Caco-2 (cell line): ENCODE measurements around the gene PYGL. TPM values are rescaled to one million over a fixed set of nuclear protein-coding genes. Genes with fewer than 3 reads are reported as not detected.

Source experiments
- BruUV-seq: library from RNA; stranded (reverse); fragments of 400-500 nt; replicated peaks from 2 replicates; lab custom pipeline; 2021; lab: Mats Ljungman, UMichigan
- CTCF ChIA-PET: fragments of 300-600 bp; sonication (Branson Sonifier 250); formaldehyde crosslinking; loops from one replicate; lab custom pipeline; 2022; ENCODE audit warnings: antibody characterized with exemption; lab: Charles Lee
- POLR2A ChIA-PET: fragments of 300-600 bp; sonication (Branson Sonifier 250); formaldehyde crosslinking; loops from one replicate; lab custom pipeline; 2022; ENCODE audit warnings: antibody characterized with exemption; lab: Charles Lee
- DNase-seq, 2 experiments: peaks; one replicate each; pipeline versions ENCODE4 v3.0.0 to v3.0.0-alpha.2; 2020 to 2022
- H3K27me3 ChIP-seq: replicated peaks from 2 replicates; pipeline ENCODE4 v1.6.0; 2011; ENCODE audit warnings: low read length; ENCODE audit not compliant: control insufficient read depth, insufficient read depth
- H3K36me3 ChIP-seq: 2 replicates; pipeline ENCODE4 v1.5.1; 2011; ENCODE audit warnings: low read length; ENCODE audit not compliant: control insufficient read depth, insufficient read depth
- H3K4me1 ChIP-seq: fragments of 250-450 bp; sonication (Bioruptor Pico); 2 replicates; pipeline ENCODE4 v1.5.1; 2020; ENCODE audit warnings: mild to moderate bottlenecking
- H3K4me3 ChIP-seq: 2 replicates; pipeline ENCODE4 v1.5.1; 2011; ENCODE audit warnings: low read depth, mild to moderate bottlenecking, control low read depth, low read length
- H3K9me3 ChIP-seq: fragments of 250-450 bp; sonication (Bioruptor Pico); 2 replicates; pipeline ENCODE4 v1.5.1; 2020; ENCODE audit warnings: mild to moderate bottlenecking, moderate library complexity
- H3K27ac Mint-ChIP-seq: one replicate; pipeline ENCODE4 v1.8.0; 2022; ENCODE audit warnings: mixed read lengths; ENCODE audit not compliant: unreplicated experiment
- H3K27me3 Mint-ChIP-seq: one replicate; pipeline ENCODE4 v1.8.0; 2022; ENCODE audit warnings: mixed read lengths; ENCODE audit not compliant: insufficient read depth, unreplicated experiment
- H3K36me3 Mint-ChIP-seq: one replicate; pipeline ENCODE4 v1.8.0; 2022; ENCODE audit warnings: mild to moderate bottlenecking, mixed read lengths; ENCODE audit not compliant: insufficient read depth, unreplicated experiment
- H3K4me1 Mint-ChIP-seq: one replicate; pipeline ENCODE4 v1.8.0; 2022; ENCODE audit warnings: low read depth, mixed read lengths; ENCODE audit not compliant: unreplicated experiment
- H3K4me3 Mint-ChIP-seq: one replicate; pipeline ENCODE4 v1.8.0; 2022; ENCODE audit warnings: mild to moderate bottlenecking, moderate library complexity, mixed read lengths; ENCODE audit not compliant: unreplicated experiment
- H3K9me3 Mint-ChIP-seq: one replicate; pipeline ENCODE4 v1.8.0; 2022; ENCODE audit warnings: mixed read lengths; ENCODE audit not compliant: unreplicated experiment
- intact Hi-C: fragments of 100-400 bp; cut with micrococcal nuclease; formaldehyde crosslinking; loops from one replicate; pipeline ENCODE4 v1.10.0; 2022; ENCODE audit not compliant: unreplicated experiment
- total RNA-seq: library from RNA; stranded (reverse); gene quantifications from 2 replicates; pipeline ENCODE4 v1.2.3, GENCODE V29; 2022
- TF ChIP-seq, protein P1 (sequence below), 2 experiments: fragments of 200-600 bp in 1 of 2; IDR thresholded peaks; 1 replicate in 1 of 2; 2 replicates in 1 of 2; pipeline versions ENCODE4 v1.5.1 to v1.8.0; 2011 to 2022; ENCODE audit warnings: antibody characterized with exemption in 1 of 2, control low read depth in 1 of 2, inconsistent platforms in 1 of 2, low read depth in 1 of 2, low read length in 1 of 2, mild to moderate bottlenecking in 1 of 2, moderate library complexity in 1 of 2; ENCODE audit not compliant: insufficient read depth in 1 of 2, severe bottlenecking in 1 of 2, unreplicated experiment in 1 of 2

Gene PYGL
- total RNA-seq, 1 experiment from 2014 or later, result 98.1 TPM

DNA sequence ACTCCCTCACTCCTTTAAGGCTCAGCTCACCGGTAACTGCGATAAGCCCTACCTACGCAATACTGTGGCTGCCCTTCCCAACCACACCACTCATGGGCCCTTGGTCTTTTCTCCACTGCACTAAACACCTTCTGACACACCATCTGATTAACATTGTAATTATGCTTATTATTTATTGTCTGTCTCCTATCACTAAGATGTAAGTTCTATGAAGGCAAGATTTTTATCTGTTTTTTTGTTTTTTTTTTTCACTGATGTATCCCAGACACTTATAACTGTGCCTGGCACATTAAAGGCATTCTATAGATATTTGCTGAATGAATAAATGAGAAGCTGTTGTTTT is 34.2 kb upstream of the PYGL start:
- intact Hi-C loops, result no loop called here
- peak overlapping the region; percentile 36 for H3K27ac Mint-ChIP-seq
- ChIA-PET POLR2A (no interaction called here), CTCF (no interaction called here)
- TF ChIP-seq, protein P1, sequence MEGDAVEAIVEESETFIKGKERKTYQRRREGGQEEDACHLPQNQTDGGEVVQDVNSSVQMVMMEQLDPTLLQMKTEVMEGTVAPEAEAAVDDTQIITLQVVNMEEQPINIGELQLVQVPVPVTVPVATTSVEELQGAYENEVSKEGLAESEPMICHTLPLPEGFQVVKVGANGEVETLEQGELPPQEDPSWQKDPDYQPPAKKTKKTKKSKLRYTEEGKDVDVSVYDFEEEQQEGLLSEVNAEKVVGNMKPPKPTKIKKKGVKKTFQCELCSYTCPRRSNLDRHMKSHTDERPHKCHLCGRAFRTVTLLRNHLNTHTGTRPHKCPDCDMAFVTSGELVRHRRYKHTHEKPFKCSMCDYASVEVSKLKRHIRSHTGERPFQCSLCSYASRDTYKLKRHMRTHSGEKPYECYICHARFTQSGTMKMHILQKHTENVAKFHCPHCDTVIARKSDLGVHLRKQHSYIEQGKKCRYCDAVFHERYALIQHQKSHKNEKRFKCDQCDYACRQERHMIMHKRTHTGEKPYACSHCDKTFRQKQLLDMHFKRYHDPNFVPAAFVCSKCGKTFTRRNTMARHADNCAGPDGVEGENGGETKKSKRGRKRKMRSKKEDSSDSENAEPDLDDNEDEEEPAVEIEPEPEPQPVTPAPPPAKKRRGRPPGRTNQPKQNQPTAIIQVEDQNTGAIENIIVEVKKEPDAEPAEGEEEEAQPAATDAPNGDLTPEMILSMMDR (IDR thresholded peaks at IDR 0.05; ENCODE audit: insufficient read depth in 1 of 2, low read depth in 1 of 2, low read length in 1 of 2, severe bottlenecking in 1 of 2, unreplicated experiment in 1 of 2), result no peak
- Histone ChIP-seq H3K36me3 (no peaks in the 10 kb centered on the region), H3K9me3 (no peaks in the 10 kb centered on the region), H3K4me3 (no peak overlapping the region), H3K4me1 (peaks cover 39% of the 10 kb centered on the region), H3K27me3 (no peaks in the 10 kb centered on the region)
- H3K27me3 Mint-ChIP-seq, result no peaks in the 10 kb centered on the region
- H3K4me1 Mint-ChIP-seq, result peaks cover 28% of the 10 kb centered on the region
- no peak overlapping the region for H3K4me3 Mint-ChIP-seq
- no TSS peak for BruUV-seq
- no peak for DNase-seq
- H3K36me3 Mint-ChIP-seq, result no peaks in the 10 kb centered on the region
- no peaks in the 10 kb centered on the region for H3K9me3 Mint-ChIP-seq

DNA sequence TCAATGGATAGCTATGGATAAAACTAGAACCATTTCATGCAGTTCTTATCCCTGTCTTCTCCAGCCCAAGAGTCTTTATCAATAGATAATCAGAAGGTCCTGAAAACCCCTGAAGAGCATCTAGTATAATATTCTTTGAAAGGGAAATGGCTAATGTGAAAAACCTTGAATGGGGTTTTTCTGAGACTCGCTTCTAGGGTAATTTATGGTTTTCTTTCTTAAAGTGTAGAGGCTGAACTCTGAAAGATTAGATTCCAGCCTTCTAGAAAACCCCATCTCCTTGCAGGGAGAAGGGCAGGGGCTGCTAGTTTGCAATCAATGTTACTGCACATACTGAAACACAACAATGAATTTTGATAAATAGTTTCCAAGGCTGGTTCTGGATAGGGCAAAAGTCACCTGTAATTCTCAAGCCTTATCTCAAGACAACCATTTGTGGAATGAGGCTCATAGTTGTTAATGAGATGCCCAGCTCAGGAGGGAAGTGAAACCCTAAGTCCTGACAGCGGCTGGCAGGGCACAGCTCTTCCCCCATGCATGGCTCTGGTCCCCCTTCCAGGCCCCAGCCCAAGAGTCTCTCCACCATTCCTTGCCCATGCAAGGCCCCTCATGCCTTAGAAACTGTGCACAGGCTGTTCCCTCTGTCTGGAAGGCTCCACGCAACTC is 33.7 kb upstream of the PYGL start:
- Histone ChIP-seq H3K36me3 (no peaks in the 10 kb centered on the region), H3K4me3 (no peak overlapping the region), H3K27me3 (no peaks in the 10 kb centered on the region), H3K9me3 (no peaks in the 10 kb centered on the region), H3K4me1 (peaks cover 39% of the 10 kb centered on the region)
- H3K4me3 Mint-ChIP-seq, result no peak overlapping the region
- POLR2A ChIA-PET, result no interaction called here
- BruUV-seq, result no TSS peak
- H3K27ac Mint-ChIP-seq, result peak overlapping the region; percentile 36
- no peaks in the 10 kb centered on the region for H3K9me3 Mint-ChIP-seq
- CTCF ChIA-PET, result no interaction called here
- H3K36me3 Mint-ChIP-seq, result no peaks in the 10 kb centered on the region
- H3K27me3 Mint-ChIP-seq, result no peaks in the 10 kb centered on the region
- peaks cover 28% of the 10 kb centered on the region for H3K4me1 Mint-ChIP-seq
- TF ChIP-seq, protein P1 (IDR thresholded peaks at IDR 0.05; ENCODE audit: insufficient read depth in 1 of 2, low read depth in 1 of 2, low read length in 1 of 2, severe bottlenecking in 1 of 2, unreplicated experiment in 1 of 2), result no peak
- DNase-seq, result no peak
- intact Hi-C loops, result no loop called here

- Histone ChIP-seq H3K4me1 (peaks cover 19% of the 10 kb centered on the region), H3K27me3 (no peaks in the 10 kb centered on the region), H3K4me3 (no peak overlapping the region), H3K36me3 (no peaks in the 10 kb centered on the region), H3K9me3 (no peaks in the 10 kb centered on the region)
- ChIA-PET POLR2A (no interaction called here), CTCF (no interaction called here)
- no peaks in the 10 kb centered on the region for H3K9me3 Mint-ChIP-seq
- no peak for DNase-seq
- TF ChIP-seq, protein P1 (IDR thresholded peaks at IDR 0.05; ENCODE audit: insufficient read depth in 1 of 2, low read depth in 1 of 2, low read length in 1 of 2, severe bottlenecking in 1 of 2, unreplicated experiment in 1 of 2), result no peak
- intact Hi-C loops, result no loop called here
- H3K4me3 Mint-ChIP-seq, result no peak overlapping the region
- H3K27me3 Mint-ChIP-seq, result no peaks in the 10 kb centered on the region
- H3K4me1 Mint-ChIP-seq, result peaks cover 13% of the 10 kb centered on the region
- BruUV-seq, result no TSS peak
- H3K27ac Mint-ChIP-seq, result no peak overlapping the region
- no peaks in the 10 kb centered on the region for H3K36me3 Mint-ChIP-seq
Measured at GRCh38 chr14:50974118-50974517, 29.8 kb upstream of the PYGL start.
